ENCODE measurements around the gene DRICH1. TPM values are rescaled to one million over a fixed set of nuclear protein-coding genes. Genes with fewer than 3 reads are reported as not detected.

The DRICH1 gene
- total RNA-seq, 1 experiment from 2014 or later = 0.26 TPM

- Mint-ChIP-seq H3K9me3 (no peaks in the 10 kb centered on the region), H3K4me1 (no peaks in the 10 kb centered on the region), H3K4me3 (no peak overlapping the region), H3K36me3 (no peaks in the 10 kb centered on the region), H3K27ac (no peak overlapping the region), H3K27me3 (ENCODE audit: low read depth) (peaks cover 12% of the 10 kb centered on the region)
- DNase-seq (ENCODE audit: low spot score) (no peak), ATAC-seq (no peak)
- POLR2A ChIA-PET = no interaction called here
- CTCF ChIA-PET = interaction anchor here (0.9 kb wide), 1 partner anchor 236 kb away, joined by 4 read pairs; no protein-coding TSS in a partner anchor
- TF ChIP-seq CREM (CRISPR knock-in tag; IDR thresholded peaks at IDR 0.05) (no peak), TP53 (CRISPR knock-in tag; IDR thresholded peaks at IDR 0.05) (no peak), ZNF423 (CRISPR knock-in tag; IDR thresholded peaks at IDR 0.05) (no peak), ZNF416 (CRISPR knock-in tag; IDR thresholded peaks at IDR 0.05) (no peak), SMAD3 (CRISPR knock-in tag; IDR thresholded peaks at IDR 0.05; ENCODE audit: borderline replicate concordance) (no peak), FOXP4 (CRISPR knock-in tag; IDR thresholded peaks at IDR 0.05) (no peak), ZBTB21 (CRISPR knock-in tag; IDR thresholded peaks at IDR 0.05; ENCODE audit: borderline replicate concordance) (no peak)
- TF ChIP-seq, protein P1, sequence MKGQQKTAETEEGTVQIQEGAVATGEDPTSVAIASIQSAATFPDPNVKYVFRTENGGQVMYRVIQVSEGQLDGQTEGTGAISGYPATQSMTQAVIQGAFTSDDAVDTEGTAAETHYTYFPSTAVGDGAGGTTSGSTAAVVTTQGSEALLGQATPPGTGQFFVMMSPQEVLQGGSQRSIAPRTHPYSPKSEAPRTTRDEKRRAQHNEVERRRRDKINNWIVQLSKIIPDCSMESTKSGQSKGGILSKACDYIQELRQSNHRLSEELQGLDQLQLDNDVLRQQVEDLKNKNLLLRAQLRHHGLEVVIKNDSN (CRISPR knock-in tag; IDR thresholded peaks at IDR 0.05) = no peak
These were observed 18.7 kb downstream of the DRICH1 start for GRCh38 chr22:23613193-23613972.

GRCh38 chr22:23609983-23610781 lies 21.9 kb downstream of the DRICH1 start:
- H3K27me3 Mint-ChIP-seq (ENCODE audit: low read depth) = peaks cover 5% of the 10 kb centered on the region
- DNase-seq (ENCODE audit: low spot score) (no peak), ATAC-seq (no peak)
- no peaks in the 10 kb centered on the region for H3K36me3 Mint-ChIP-seq
- no peak overlapping the region for H3K27ac Mint-ChIP-seq
- TF ChIP-seq CREM (CRISPR knock-in tag; IDR thresholded peaks at IDR 0.05) = no peak
- no peak for TF ChIP-seq SP1 (CRISPR knock-in tag; conservative IDR thresholded peaks at IDR 0.05)
- no peak for TF ChIP-seq ZNF219 (CRISPR knock-in tag; IDR thresholded peaks at IDR 0.05; ENCODE audit: borderline replicate concordance)
- TF ChIP-seq HMGA2 (CRISPR knock-in tag; IDR thresholded peaks at IDR 0.05) = no peak
- TF ChIP-seq, protein P2, sequence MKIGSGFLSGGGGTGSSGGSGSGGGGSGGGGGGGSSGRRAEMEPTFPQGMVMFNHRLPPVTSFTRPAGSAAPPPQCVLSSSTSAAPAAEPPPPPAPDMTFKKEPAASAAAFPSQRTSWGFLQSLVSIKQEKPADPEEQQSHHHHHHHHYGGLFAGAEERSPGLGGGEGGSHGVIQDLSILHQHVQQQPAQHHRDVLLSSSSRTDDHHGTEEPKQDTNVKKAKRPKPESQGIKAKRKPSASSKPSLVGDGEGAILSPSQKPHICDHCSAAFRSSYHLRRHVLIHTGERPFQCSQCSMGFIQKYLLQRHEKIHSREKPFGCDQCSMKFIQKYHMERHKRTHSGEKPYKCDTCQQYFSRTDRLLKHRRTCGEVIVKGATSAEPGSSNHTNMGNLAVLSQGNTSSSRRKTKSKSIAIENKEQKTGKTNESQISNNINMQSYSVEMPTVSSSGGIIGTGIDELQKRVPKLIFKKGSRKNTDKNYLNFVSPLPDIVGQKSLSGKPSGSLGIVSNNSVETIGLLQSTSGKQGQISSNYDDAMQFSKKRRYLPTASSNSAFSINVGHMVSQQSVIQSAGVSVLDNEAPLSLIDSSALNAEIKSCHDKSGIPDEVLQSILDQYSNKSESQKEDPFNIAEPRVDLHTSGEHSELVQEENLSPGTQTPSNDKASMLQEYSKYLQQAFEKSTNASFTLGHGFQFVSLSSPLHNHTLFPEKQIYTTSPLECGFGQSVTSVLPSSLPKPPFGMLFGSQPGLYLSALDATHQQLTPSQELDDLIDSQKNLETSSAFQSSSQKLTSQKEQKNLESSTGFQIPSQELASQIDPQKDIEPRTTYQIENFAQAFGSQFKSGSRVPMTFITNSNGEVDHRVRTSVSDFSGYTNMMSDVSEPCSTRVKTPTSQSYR (CRISPR knock-in tag; IDR thresholded peaks at IDR 0.05) = no peak
- no peak for TF ChIP-seq MYBL2 (CRISPR knock-in tag; IDR thresholded peaks at IDR 0.05)
- TF ChIP-seq, protein P1 (CRISPR knock-in tag; IDR thresholded peaks at IDR 0.05) = no peak
- TF ChIP-seq, protein P3, sequence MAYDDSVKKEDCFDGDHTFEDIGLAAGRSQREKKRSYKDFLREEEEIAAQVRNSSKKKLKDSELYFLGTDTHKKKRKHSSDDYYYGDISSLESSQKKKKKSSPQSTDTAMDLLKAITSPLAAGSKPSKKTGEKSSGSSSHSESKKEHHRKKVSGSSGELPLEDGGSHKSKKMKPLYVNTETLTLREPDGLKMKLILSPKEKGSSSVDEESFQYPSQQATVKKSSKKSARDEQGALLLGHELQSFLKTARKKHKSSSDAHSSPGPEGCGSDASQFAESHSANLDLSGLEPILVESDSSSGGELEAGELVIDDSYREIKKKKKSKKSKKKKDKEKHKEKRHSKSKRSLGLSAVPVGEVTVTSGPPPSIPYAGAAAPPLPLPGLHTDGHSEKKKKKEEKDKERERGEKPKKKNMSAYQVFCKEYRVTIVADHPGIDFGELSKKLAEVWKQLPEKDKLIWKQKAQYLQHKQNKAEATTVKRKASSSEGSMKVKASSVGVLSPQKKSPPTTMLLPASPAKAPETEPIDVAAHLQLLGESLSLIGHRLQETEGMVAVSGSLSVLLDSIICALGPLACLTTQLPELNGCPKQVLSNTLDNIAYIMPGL (CRISPR knock-in tag; IDR thresholded peaks at IDR 0.05) = no peak
- TF ChIP-seq, protein P4, sequence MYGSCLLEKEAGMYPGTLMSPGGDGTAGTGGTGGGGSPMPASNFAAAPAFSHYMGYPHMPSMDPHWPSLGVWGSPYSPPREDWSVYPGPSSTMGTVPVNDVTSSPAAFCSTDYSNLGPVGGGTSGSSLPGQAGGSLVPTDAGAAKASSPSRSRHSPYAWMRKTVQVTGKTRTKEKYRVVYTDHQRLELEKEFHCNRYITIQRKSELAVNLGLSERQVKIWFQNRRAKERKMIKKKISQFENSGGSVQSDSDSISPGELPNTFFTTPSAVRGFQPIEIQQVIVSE (CRISPR knock-in tag; IDR thresholded peaks at IDR 0.05; ENCODE audit: borderline replicate concordance) = no peak
- TF ChIP-seq TEAD4 (CRISPR knock-in tag; IDR thresholded peaks at IDR 0.05) = no peak
- TF ChIP-seq ESRRA (CRISPR knock-in tag; IDR thresholded peaks at IDR 0.05; ENCODE audit: borderline replicate concordance) = no peak
- no peak for TF ChIP-seq ZBTB21 (CRISPR knock-in tag; IDR thresholded peaks at IDR 0.05; ENCODE audit: borderline replicate concordance)
- CTCF ChIA-PET = interaction anchor here (4.9 kb wide), 1 partner anchor 19 kb away, joined by 22 read pairs; no protein-coding TSS in a partner anchor
- H3K4me3 Mint-ChIP-seq = no peak overlapping the region
- POLR2A ChIA-PET = no interaction called here
- no peaks in the 10 kb centered on the region for H3K9me3 Mint-ChIP-seq
- H3K4me1 Mint-ChIP-seq = no peaks in the 10 kb centered on the region
